Measurements from ENCODE around the gene THAP12.

DNA sequence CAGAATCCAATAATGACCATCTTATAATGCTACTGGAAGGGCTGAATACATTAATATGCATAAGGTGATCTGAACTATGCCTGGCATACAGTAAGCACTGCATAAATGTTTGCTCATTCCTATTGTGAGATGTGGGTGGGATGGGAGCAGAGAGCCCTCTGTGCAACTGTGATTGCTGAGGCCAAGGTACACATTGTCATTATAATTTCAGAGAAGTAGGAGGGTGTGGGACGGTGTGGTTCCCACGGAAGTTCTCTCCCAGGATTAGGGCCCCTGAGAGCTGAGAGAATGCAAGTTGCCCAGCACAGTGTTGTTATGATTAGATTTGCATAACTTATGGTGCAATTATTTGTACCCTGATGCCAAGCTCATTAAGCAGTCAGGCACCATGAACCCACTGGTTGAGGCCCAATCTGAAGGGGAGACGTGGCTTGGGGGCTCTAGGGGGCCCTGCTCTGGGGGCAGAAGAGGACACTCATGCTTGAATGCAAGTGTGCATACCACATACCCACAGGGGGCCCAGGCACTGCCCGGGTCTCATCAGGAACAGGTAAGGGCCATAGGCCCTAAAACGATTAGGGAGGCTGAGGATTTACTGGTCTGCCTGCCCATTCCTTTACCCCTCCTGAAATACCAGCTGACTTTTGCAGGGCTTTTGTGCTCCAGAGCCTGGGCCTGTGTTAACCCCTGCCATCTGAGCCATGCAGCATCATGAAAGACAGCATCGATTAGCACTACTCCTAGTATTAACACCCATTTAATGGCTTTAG, 72.8 kb downstream of the THAP12 start:
- no peak for TF ChIP-seq EZH2 (IDR thresholded peaks at IDR 0.05; ENCODE audit: insufficient read depth, poor library complexity, severe bottlenecking)
- TF ChIP-seq EZH2phosphoT487 (IDR thresholded peaks at IDR 0.05; ENCODE audit: insufficient read depth, low read depth), result no peak

Data from GM23248 (cell line).